Central memory CD8-positive, alpha-beta T cell (primary cell): Measurements from ENCODE around the gene ELFN2.

Source experiments
- ATAC-seq: fragments of 150-1000 bp; cut with Tn5 transposase; replicated peaks from 2 replicates; pipeline ENCODE4 v1.10.0; 2022; ENCODE audit warnings: mild to moderate bottlenecking, moderate FRiP score, moderate number of reproducible peaks; ENCODE audit not compliant: poor library complexity, severe bottlenecking; ENCODE audit errors: extremely low read depth
- DNase-seq, 2 donors: peaks; one replicate each; pipeline ENCODE4 v3.0.0; 2021; ENCODE audit warnings: low spot score in 2 of 2
- H3K27ac Mint-ChIP-seq: one replicate; pipeline ENCODE4 v1.8.0; 2022; ENCODE audit warnings: low read depth, mild to moderate bottlenecking, moderate library complexity, mixed read lengths
- H3K27me3 Mint-ChIP-seq: one replicate; pipeline ENCODE4 v1.8.0; 2022; ENCODE audit warnings: mixed read lengths
- H3K36me3 Mint-ChIP-seq: one replicate; pipeline ENCODE4 v1.8.0; 2022; ENCODE audit warnings: mild to moderate bottlenecking, moderate library complexity, mixed read lengths; ENCODE audit not compliant: insufficient read depth
- H3K4me1 Mint-ChIP-seq: one replicate; pipeline ENCODE4 v1.8.0; 2022; ENCODE audit warnings: mixed read lengths
- H3K4me3 Mint-ChIP-seq: one replicate; pipeline ENCODE4 v1.8.0; 2022; ENCODE audit warnings: mild to moderate bottlenecking, moderate library complexity, mixed read lengths
- H3K9me3 Mint-ChIP-seq: one replicate; pipeline ENCODE4 v1.8.0; 2022; ENCODE audit warnings: mixed read lengths

The ELFN2 gene

DNA sequence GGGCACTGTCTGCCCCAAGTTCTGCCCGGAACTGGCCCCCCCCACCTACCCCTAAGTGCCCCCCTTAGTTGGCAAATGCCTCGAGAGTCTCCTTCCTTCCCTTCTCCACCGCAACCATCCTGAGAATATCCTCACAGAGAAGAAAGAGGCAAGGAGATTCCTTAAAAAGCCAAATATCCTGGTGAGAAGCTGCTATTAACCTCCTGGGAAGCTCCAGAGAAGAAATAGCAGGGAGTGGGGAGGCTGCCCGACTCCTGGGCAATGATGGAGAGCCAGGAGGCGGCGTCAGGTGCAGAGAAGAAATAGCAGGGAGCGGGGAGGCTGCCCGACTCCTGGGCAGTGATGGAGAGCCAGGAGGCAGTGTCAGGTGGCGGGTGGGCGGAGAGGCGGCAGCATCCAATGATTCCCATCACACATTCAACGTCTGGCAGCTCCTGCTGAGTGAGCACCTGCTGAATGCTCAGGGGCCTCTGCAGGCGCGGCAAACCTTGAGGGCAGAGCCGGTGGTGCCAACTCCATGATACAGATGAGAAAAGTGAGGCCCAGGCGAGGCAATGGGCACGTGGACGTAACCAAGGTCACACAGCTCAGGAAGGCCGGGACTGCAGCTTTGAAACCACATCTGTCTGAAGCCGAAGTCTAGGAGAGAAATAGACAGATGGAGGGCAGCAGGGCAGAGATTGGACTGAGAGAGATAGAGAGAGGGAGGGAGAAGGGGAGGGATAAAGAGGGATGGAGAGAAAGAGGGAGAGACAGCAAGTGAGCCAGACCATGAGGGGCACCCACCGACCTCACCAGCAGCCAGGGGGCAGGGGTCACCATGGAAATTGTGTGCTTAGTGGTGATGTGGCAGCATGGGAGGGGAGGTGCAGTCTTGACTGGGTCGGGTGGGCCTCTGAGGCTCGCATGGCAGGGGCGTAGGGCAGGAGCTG is 86.7 kb downstream of the ELFN2 start:
- Mint-ChIP-seq H3K27me3 (peaks cover 60% of the 10 kb centered on the region), H3K4me1 (peaks cover 11% of the 10 kb centered on the region), H3K27ac (no peak overlapping the region), H3K36me3 (no peaks in the 10 kb centered on the region), H3K4me3 (no peak overlapping the region), H3K9me3 (no peaks in the 10 kb centered on the region)
- no peak for ATAC-seq
- no peak for DNase-seq

GRCh38 chr22:37338539-37339246 is 88.6 kb downstream of the ELFN2 start:
- Mint-ChIP-seq H3K4me3 (no peak overlapping the region), H3K4me1 (peaks cover 11% of the 10 kb centered on the region), H3K27ac (no peak overlapping the region), H3K9me3 (no peaks in the 10 kb centered on the region), H3K36me3 (no peaks in the 10 kb centered on the region), H3K27me3 (peaks cover 58% of the 10 kb centered on the region)
- DNase-seq (no peak), ATAC-seq (no peak)

GRCh38 chr22:37337204-37337943 is 89.9 kb downstream of the ELFN2 start:
- Mint-ChIP-seq H3K4me3 (no peak overlapping the region), H3K4me1 (peaks cover 11% of the 10 kb centered on the region), H3K27ac (no peak overlapping the region), H3K27me3 (peaks cover 70% of the 10 kb centered on the region), H3K36me3 (no peaks in the 10 kb centered on the region), H3K9me3 (no peaks in the 10 kb centered on the region)
- DNase-seq (no peak), ATAC-seq (no peak)

- Mint-ChIP-seq H3K36me3 (peaks cover 2% of the 10 kb centered on the region), H3K4me1 (peaks cover 11% of the 10 kb centered on the region), H3K9me3 (no peaks in the 10 kb centered on the region), H3K27ac (no peak overlapping the region), H3K4me3 (no peak overlapping the region), H3K27me3 (peaks cover 78% of the 10 kb centered on the region)
- ATAC-seq (no peak), DNase-seq (no peak)
Measured at GRCh38 chr22:37336579-37336978, 90.7 kb downstream of the ELFN2 start.

GRCh38 chr22:37335806-37336199 is 91.5 kb downstream of the ELFN2 start:
- no peak for ATAC-seq
- H3K27me3 Mint-ChIP-seq: peaks cover 82% of the 10 kb centered on the region

GRCh38 chr22:37334859-37335805 is 92.1 kb downstream of the ELFN2 start:
- Mint-ChIP-seq H3K27me3 (peaks cover 86% of the 10 kb centered on the region), H3K36me3 (peaks cover 2% of the 10 kb centered on the region), H3K4me1 (peaks cover 11% of the 10 kb centered on the region), H3K27ac (no peak overlapping the region), H3K4me3 (no peak overlapping the region), H3K9me3 (no peaks in the 10 kb centered on the region)
- ATAC-seq: no peak
- no peak for DNase-seq

More at GRCh38 chr22:37335806-37336199, 91.5 kb downstream of the ELFN2 start:
- Mint-ChIP-seq H3K27ac (no peak overlapping the region), H3K9me3 (no peaks in the 10 kb centered on the region), H3K4me3 (no peak overlapping the region), H3K36me3 (peaks cover 2% of the 10 kb centered on the region), H3K4me1 (peaks cover 11% of the 10 kb centered on the region)
- no peak for DNase-seq

- H3K36me3 Mint-ChIP-seq: peaks cover 5% of the 10 kb centered on the region
Measured at GRCh38 chr22:37334461-37334858, 92.8 kb downstream of the ELFN2 start.

GRCh38 chr22:37333724-37334460 is 93.4 kb downstream of the ELFN2 start:
- peaks cover 11% of the 10 kb centered on the region for H3K4me1 Mint-ChIP-seq
- H3K27ac Mint-ChIP-seq: no peak overlapping the region
- no peaks in the 10 kb centered on the region for H3K9me3 Mint-ChIP-seq
- no peak overlapping the region for H3K4me3 Mint-ChIP-seq
- peaks cover 91% of the 10 kb centered on the region for H3K27me3 Mint-ChIP-seq
- H3K36me3 Mint-ChIP-seq: peaks cover 8% of the 10 kb centered on the region
- DNase-seq: no peak
- ATAC-seq: no peak

More at GRCh38 chr22:37334461-37334858, 92.8 kb downstream of the ELFN2 start:
- Mint-ChIP-seq H3K9me3 (no peaks in the 10 kb centered on the region), H3K4me3 (no peak overlapping the region), H3K27me3 (peaks cover 91% of the 10 kb centered on the region), H3K4me1 (peaks cover 11% of the 10 kb centered on the region), H3K27ac (no peak overlapping the region)
- ATAC-seq: no peak
- no peak for DNase-seq

DNA sequence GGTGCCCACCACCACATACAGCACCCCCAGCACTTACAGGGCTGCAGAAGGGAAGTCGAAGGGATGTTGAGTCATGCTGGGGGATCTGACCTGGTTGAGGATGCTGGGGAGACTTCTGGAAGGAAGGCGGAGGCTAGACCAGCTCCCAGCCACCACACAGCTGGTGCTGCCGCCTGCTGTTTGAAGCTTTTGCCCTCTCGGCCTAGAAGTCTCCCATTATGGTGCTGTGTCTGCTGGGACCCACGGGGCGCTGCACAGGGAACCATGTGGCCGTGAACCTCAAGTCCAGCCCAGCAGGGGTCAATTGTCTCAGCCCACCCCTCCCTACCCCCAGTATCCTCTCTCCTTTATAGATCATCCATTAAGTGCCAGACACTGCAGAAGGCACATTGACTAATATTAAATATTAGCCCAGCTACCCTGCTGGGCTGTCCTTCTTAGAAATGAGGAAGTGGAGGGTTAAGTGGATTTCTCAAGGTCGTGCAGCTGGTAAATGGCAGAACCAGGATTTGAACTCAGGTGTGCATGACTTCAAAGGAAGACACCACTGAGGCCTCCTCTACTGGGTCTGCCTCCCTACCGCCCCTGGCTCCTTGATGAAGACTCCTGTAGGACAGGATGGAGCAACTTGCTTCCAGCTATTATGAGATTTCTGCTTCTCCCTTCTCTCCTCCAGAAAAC is 95.3 kb downstream of the ELFN2 start:
- Mint-ChIP-seq H3K36me3 (peaks cover 11% of the 10 kb centered on the region), H3K27ac (no peak overlapping the region), H3K4me3 (no peak overlapping the region), H3K27me3 (peaks cover 86% of the 10 kb centered on the region), H3K4me1 (peaks cover 6% of the 10 kb centered on the region), H3K9me3 (no peaks in the 10 kb centered on the region)
- ATAC-seq: no peak
- DNase-seq: no peak

DNA sequence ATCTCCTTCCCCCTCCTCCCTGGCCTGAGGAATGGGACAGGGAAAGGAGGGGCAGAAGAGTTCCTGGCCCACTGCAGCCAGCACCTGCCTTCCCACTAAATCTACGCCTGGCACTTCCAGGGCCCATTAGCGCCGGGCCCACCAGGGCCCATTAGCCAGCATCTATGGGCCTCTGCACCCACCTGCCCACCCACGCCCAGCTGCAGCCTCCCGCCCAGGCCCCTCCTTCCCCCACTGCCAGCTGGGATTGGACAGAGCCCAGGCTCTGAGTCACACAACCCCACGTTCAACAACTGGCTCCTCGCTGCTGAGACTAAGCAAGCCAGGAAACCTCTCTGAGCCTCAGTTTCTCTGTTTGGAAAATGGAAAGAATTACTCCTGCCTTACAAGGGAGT is 96.2 kb downstream of the ELFN2 start:
- ATAC-seq (no peak), DNase-seq (no peak)
- no peak overlapping the region for H3K27ac Mint-ChIP-seq
- H3K4me3 Mint-ChIP-seq: no peak overlapping the region
- no peaks in the 10 kb centered on the region for H3K9me3 Mint-ChIP-seq
- peaks cover 13% of the 10 kb centered on the region for H3K36me3 Mint-ChIP-seq
- H3K27me3 Mint-ChIP-seq: peaks cover 83% of the 10 kb centered on the region
- peaks cover 6% of the 10 kb centered on the region for H3K4me1 Mint-ChIP-seq
